H54 (cell line): ENCODE data around the gene PREX1.

Source experiments
- DNase-seq: peaks from one replicate; pipeline ENCODE4 v3.0.0; 2011; ENCODE audit warnings: low spot score, mixed read lengths; ENCODE audit not compliant: insufficient read length
- FAIRE-seq: peaks from 3 replicates; lab custom pipeline; 2011; peaks lifted over from hg19 to GRCh38; lab: Jason Lieb, UNC
- POLR2A ChIP-seq: IDR thresholded peaks from 2 replicates; pipeline ENCODE4 v1.6.1; 2011; ENCODE audit warnings: low read depth, mild to moderate bottlenecking, low read length

Gene PREX1

GRCh38 chr20:48635361-48635760 lies 192.4 kb downstream of the PREX1 start:
- TF ChIP-seq POLR2A, result no peak
- FAIRE-seq (no peak), DNase-seq (no peak)

GRCh38 chr20:48634641-48635040 lies 193.2 kb downstream of the PREX1 start:
- no peak for TF ChIP-seq POLR2A
- FAIRE-seq (no peak), DNase-seq (no peak)

GRCh38 chr20:48633620-48634257 lies 194.1 kb downstream of the PREX1 start:
- no peak for TF ChIP-seq POLR2A
- FAIRE-seq (no peak), DNase-seq (no peak)

DNA sequence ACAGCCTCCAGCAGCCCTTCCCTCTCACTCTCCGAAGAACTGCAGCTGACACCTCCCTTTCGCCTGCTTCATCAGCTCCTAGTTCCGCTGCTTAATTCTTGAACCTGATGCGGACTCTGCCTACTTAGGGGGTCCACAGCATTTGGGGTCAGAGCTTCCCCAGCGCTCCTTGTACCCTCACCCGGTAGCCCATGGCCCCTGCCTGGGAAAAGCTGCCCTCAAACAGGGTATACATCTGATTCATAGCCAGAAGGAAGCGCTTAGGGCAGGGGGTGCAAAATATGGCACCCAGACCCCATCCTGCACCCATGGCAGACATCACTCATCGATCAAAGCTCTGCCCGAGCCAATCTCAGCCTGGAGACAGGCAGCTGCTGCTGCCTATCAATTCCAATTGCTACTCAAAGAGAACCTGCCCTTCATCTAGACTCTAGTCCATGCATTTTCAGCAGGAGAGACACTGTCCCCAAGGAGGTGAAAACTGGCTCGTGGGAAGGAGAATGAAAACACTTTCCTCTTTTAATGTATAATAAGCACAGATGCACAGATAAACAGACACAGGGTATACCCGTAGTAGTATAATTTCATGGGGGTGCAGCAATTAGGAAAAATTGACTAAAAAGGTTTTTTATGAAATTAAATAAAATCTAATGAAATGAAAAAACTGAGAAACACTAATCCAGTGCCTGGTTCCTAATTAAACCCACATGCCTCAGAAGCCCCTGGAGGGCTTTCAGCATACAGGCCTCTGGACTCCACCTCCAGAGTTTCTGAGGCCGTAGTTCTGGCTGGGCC lies 194.8 kb downstream of the PREX1 start:
- DNase-seq (no peak), FAIRE-seq (no peak)
- TF ChIP-seq POLR2A, result no peak

DNA sequence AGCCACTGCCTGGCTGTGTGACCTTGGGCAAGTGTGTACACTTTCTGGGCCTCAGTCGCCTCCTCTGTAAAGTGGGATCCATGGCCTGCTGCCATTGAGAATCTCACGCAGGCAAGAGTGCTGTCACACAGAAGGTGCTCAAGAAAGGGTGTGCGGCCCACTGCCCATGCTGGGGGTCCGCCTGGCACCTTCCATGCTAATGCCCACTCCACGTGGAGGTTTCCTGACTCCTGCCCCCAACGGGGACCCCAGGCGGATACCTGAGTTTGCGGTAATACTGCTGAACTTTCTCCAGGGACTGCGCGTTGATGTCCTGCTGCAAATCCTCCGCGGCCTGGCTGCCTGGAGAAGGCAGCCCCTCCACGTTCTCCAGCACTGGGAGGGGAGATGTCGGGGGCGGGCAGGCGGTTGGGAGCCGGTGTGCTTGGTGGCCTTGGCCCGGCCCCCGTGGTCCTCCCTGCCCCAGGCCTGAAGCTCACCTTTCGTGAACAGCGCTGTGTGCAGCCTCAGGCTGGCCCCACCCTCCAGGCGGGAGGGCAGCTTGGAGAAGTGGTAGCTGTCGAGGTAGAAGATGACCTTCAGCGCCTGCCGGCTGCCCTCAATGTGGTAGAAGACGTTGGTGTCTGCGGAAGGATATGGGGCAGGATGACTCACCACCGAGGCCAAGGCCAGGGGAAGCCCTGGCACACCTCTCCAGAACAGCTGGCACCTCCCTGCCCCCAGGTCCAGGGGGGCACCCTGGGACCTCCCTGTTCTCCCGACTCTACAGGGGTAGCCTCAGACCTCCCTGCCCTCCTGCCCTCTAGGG lies 195.6 kb downstream of the PREX1 start:
- no peak for DNase-seq
- no peak for TF ChIP-seq POLR2A
- FAIRE-seq, result no peak

DNA sequence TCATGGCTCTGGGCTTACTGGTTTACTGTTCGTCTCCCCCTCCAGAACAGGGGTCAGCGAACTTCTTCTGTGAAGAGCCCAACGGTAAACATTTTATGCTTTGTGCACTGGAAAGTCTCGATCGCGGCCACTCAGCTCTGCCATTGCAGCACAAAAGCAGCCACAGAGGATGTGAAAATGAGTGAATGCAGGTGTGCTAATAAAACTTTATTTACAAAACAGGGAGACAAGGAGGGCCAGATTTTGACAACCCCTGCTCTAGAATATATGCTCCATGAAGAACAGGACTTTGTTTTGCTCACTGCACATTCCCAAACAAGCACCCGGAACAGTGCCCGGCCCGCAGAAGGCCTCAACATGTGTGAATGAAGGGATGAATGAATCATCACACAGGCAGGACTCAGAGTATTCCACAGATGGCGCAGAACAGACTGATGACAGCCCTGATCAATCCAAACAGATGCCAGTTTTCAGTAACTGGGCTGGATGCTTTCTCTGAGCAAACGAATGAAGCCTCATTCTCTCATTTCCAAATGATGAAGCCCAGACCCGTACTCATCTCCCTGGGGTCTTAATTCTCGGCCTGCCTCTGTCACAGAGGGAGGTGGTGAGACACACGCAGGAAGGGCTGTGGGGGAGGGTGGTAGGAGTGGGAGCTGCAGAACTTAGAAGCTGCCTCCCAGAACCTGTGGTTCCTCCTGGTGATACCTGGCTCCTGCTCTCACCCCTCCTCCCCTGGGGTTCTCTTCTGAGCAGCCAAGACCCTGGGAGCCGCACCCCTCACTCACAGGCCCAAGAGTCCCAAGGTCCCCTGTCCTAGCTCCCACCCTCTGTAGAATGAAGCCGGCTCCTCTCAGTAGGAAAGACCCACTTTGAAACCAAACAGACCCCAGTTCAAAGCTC lies 196.4 kb downstream of the PREX1 start:
- TF ChIP-seq POLR2A, result no peak
- DNase-seq (peak; percentile 56), FAIRE-seq (no peak)

GRCh38 chr20:48630342-48631075 lies 197.3 kb downstream of the PREX1 start:
- DNase-seq, result no peak
- no peak for FAIRE-seq
- no peak for TF ChIP-seq POLR2A

GRCh38 chr20:48629960-48630315 lies 197.9 kb downstream of the PREX1 start:
- TF ChIP-seq POLR2A, result no peak
- no peak for FAIRE-seq
- no peak for DNase-seq

DNA sequence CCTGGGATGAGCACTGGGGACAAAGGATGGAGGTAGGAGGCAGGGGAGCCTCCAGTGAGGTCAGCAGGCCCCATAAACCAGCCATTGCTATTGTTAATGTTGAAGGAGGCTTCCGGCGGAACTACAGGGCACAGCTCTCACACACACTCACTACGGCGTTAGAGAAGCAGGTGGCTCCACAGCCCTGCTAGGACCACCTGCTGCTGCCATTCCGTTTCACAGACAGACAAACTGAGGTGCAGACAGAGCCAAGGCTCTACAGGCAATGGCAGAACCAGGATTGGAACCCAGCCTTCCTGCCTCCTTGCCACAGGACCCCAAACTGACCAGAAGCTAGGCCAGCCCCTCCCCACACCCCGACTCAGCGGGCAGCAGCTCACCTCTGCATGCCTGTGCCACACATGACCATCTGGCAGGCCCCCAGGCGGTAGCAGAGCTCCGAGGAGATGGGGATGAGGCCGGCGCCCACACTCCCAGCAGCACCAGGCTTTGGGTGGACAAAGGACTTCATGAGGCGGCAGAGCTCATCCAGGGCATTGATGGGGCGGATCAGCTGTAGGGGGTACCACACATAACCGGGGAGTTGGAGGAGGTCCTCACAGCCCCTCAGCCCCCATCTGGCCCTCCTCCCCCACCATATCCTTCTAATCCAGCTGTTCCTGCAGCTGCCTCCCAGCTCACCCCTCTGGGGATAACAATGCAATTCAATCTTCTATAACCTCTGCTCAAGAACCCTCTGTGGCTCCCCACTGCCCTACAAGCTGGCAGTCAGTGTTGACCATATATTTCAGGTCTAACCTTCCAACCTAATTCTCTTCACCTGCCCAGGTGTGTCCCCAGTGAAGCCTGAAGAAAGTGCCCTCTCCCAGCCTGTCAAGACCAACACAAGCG lies 198.5 kb downstream of the PREX1 start:
- DNase-seq, result no peak
- no peak for FAIRE-seq
- TF ChIP-seq POLR2A, result no peak

- FAIRE-seq (no peak), DNase-seq (no peak)
- no peak for TF ChIP-seq POLR2A
These were observed 200.1 kb downstream of the PREX1 start for GRCh38 chr20:48627737-48628128.

- no peak for TF ChIP-seq POLR2A
- no peak for DNase-seq
- no peak for FAIRE-seq
These were observed 200.7 kb downstream of the PREX1 start for GRCh38 chr20:48626938-48627736.
